ENCODE data around the gene LRRC3B.

DNA sequence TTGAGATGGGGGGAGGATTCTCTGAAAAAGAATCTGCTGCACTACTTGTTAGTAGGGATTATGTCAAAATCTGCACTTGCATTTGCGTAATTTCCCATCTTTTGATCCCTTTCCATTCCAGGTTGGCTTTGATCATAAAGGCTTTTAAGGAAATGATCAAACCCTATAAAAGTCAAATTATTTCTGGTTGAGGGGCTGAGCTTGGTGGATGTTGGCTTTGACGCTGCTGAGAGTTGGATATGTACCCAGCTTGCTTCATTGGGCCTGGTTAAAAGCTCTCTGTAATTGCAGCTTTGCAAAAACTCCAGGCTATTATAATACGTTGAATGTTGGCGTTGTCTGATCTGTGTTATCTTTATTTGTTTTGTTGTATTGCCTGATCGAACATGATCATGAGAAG is 12.0 kb downstream of the LRRC3B start:
- no peak for TF ChIP-seq CTCF (IDR thresholded peaks at IDR 0.05)
- no peak for TF ChIP-seq POLR2AphosphoS5 (IDR thresholded peaks at IDR 0.05)
- TF ChIP-seq POLR2A (IDR thresholded peaks at IDR 0.05), result no peak
- TF ChIP-seq EP300 (IDR thresholded peaks at IDR 0.05; ENCODE audit: low read depth), result no peak
